ENCODE data around the gene PTPN5. TPM values are rescaled to one million over a fixed set of nuclear protein-coding genes. Genes with fewer than 3 reads are reported as not detected.
A peak's percentile ranks its signal among the peaks of the same experiment; 100 is the strongest.

PTPN5 gene
- total and polyA plus RNA-seq, 2 experiments from 2014 or later = 1.1 to 1.6 TPM

- no peaks in the 10 kb centered on the region for H3K27me3 ChIP-seq
- peak overlapping the region; percentile 37 for H3K4me3 ChIP-seq
- H3K4me1 ChIP-seq (ENCODE audit: low read depth) = no peaks in the 10 kb centered on the region
- no peaks in the 10 kb centered on the region for H3K36me3 ChIP-seq
- H3K9me3 ChIP-seq (ENCODE audit: low read depth) = no peaks in the 10 kb centered on the region
- no peak overlapping the region for H3K27ac ChIP-seq
- peak; percentile 75 to 89 for DNase-seq (ENCODE audit: low read depth in 1 of 2, low spot score in 1 of 2)
- TF ChIP-seq CTCF (IDR thresholded peaks at IDR 0.05; ENCODE audit: low read depth, low read length) = no peak
Measured at GRCh38 chr11:18720808-18721560, 70.6 kb downstream of the PTPN5 start.

GRCh38 chr11:18720091-18720807 lies 71.3 kb downstream of the PTPN5 start:
- Histone ChIP-seq H3K36me3 (no peaks in the 10 kb centered on the region), H3K27ac (no peak overlapping the region), H3K4me1 (ENCODE audit: low read depth) (no peaks in the 10 kb centered on the region), H3K27me3 (no peaks in the 10 kb centered on the region), H3K9me3 (ENCODE audit: low read depth) (no peaks in the 10 kb centered on the region), H3K4me3 (no peak overlapping the region)
- no peak for TF ChIP-seq CTCF (IDR thresholded peaks at IDR 0.05; ENCODE audit: low read depth, low read length)
- DNase-seq (ENCODE audit: low read depth in 1 of 2, low spot score in 1 of 2) = peak in 1 of 2 donors; percentile 13

GRCh38 chr11:18715476-18715875 lies 76.1 kb downstream of the PTPN5 start:
- Histone ChIP-seq H3K27ac (no peak overlapping the region), H3K9me3 (ENCODE audit: low read depth) (no peaks in the 10 kb centered on the region), H3K4me1 (ENCODE audit: low read depth) (no peaks in the 10 kb centered on the region), H3K36me3 (no peaks in the 10 kb centered on the region), H3K4me3 (no peak overlapping the region), H3K27me3 (peaks cover 5% of the 10 kb centered on the region)
- no peak for DNase-seq (ENCODE audit: low read depth in 1 of 2, low spot score in 1 of 2)
- no peak for TF ChIP-seq CTCF (IDR thresholded peaks at IDR 0.05; ENCODE audit: low read depth, low read length)

DNA sequence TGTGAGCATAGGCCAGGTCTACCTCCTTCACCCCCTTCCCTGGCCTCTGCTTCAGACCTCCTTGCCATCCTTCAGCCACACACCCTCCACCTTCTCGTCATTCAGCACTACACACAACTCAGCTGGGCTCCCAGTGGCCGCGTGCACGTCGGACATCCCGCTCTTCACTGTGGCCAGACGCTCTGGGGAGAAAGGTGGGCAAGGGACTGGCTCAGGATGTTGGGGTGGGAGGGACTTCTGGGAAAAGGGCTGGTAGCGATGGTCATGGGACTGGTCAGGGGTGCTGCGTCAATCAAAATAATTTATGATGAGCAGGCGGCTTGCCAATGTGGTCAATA lies 77.2 kb downstream of the PTPN5 start:
- TF ChIP-seq CTCF (IDR thresholded peaks at IDR 0.05; ENCODE audit: low read depth, low read length) = no peak
- Histone ChIP-seq H3K9me3 (ENCODE audit: low read depth) (no peaks in the 10 kb centered on the region), H3K27me3 (peaks cover 5% of the 10 kb centered on the region), H3K27ac (no peak overlapping the region), H3K36me3 (no peaks in the 10 kb centered on the region), H3K4me3 (no peak overlapping the region), H3K4me1 (ENCODE audit: low read depth) (no peaks in the 10 kb centered on the region)
- no peak for DNase-seq (ENCODE audit: low read depth in 1 of 2, low spot score in 1 of 2)

- Histone ChIP-seq H3K36me3 (no peaks in the 10 kb centered on the region), H3K27me3 (peaks cover 5% of the 10 kb centered on the region), H3K9me3 (ENCODE audit: low read depth) (no peaks in the 10 kb centered on the region), H3K4me1 (ENCODE audit: low read depth) (no peaks in the 10 kb centered on the region), H3K4me3 (no peak overlapping the region), H3K27ac (no peak overlapping the region)
- no peak for TF ChIP-seq CTCF (IDR thresholded peaks at IDR 0.05; ENCODE audit: low read depth, low read length)
- DNase-seq (ENCODE audit: low read depth in 1 of 2, low spot score in 1 of 2) = no peak
Measured at GRCh38 chr11:18713646-18714442, 77.8 kb downstream of the PTPN5 start.

All from cardiac muscle cell (in vitro differentiated cells and primary cell).